ENCODE results near the gene ARRDC2.

DNA sequence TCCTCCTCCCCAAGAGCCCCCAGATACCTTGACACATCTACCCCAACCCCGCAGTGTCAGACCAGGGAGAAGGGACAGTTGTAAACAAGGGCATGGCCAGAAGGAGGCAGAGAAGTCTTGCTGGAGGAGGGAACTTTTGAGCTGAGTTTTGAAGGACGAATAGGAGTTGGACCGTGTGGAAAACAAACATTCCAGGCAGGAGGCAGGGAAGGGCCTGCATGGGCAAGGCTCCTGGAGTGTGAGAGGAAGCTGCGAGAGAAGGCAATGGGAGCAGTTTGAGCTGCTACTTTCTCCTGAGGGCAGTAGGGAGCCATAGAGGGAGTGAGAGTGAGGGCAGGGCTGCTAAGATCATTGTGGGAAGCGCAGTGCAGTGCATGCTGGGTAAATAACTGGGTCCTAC, 55.5 kb downstream of the ARRDC2 start:
- no peak for TF ChIP-seq EZH2 (IDR thresholded peaks at IDR 0.05; ENCODE audit: insufficient read depth, low read length)
- TF ChIP-seq, protein P1, sequence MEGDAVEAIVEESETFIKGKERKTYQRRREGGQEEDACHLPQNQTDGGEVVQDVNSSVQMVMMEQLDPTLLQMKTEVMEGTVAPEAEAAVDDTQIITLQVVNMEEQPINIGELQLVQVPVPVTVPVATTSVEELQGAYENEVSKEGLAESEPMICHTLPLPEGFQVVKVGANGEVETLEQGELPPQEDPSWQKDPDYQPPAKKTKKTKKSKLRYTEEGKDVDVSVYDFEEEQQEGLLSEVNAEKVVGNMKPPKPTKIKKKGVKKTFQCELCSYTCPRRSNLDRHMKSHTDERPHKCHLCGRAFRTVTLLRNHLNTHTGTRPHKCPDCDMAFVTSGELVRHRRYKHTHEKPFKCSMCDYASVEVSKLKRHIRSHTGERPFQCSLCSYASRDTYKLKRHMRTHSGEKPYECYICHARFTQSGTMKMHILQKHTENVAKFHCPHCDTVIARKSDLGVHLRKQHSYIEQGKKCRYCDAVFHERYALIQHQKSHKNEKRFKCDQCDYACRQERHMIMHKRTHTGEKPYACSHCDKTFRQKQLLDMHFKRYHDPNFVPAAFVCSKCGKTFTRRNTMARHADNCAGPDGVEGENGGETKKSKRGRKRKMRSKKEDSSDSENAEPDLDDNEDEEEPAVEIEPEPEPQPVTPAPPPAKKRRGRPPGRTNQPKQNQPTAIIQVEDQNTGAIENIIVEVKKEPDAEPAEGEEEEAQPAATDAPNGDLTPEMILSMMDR (IDR thresholded peaks at IDR 0.05; ENCODE audit: insufficient read depth, low read depth, low read length): no peak

Measured in astrocyte (in vitro differentiated cells and primary cell).